Sigmoid colon (tissue), 7 donors: ENCODE data around the gene ST13. TPM values are rescaled to one million over a fixed set of nuclear protein-coding genes. Genes with fewer than 3 reads are reported as not detected.
A peak's percentile ranks its signal among the peaks of the same experiment; 100 is the strongest.

Experiments
- DNase-seq: peaks from one replicate; pipeline ENCODE4 v3.0.0-alpha.2; 2019
- H3K27ac ChIP-seq, 4 donors: fragments of 200-600 bp; sonication (generic); one replicate each; pipeline ENCODE4 v1.5.1; 2016 to 2019; ENCODE audit warnings: mild to moderate bottlenecking in 1 of 4
- H3K27me3 ChIP-seq, 3 donors: fragments of 200-600 bp; sonication (generic); one replicate each; pipeline ENCODE4 v1.5.1; 2019; ENCODE audit warnings: mild to moderate bottlenecking in 1 of 3
- H3K36me3 ChIP-seq, 4 donors: fragments of 200-600 bp; sonication (generic); one replicate each; pipeline ENCODE4 v1.5.1; 2016 to 2019
- H3K4me1 ChIP-seq, 4 donors: fragments of 200-600 bp; sonication (generic); one replicate each; pipeline ENCODE4 v1.5.1; 2017 to 2019
- H3K4me3 ChIP-seq, 4 donors: fragments of 200-600 bp; sonication (generic); one replicate each; pipeline ENCODE4 v1.5.1; 2017 to 2019; ENCODE audit warnings: mild to moderate bottlenecking in 2 of 4, moderate library complexity in 1 of 4
- H3K9me3 ChIP-seq, 4 donors: fragments of 200-600 bp in 3 of 4; sonication (generic) in 3 of 4; one replicate each; pipeline versions ENCODE4 v1.5.1 to v1.6.1; 2013 to 2019
- CTCF ChIP-seq, 4 experiments: fragments of 450-650 bp in 3 of 4; fragments of 200-600 bp in 1 of 4; IDR thresholded peaks; one replicate each; pipeline ENCODE4 v1.5.1; 2016 to 2019; ENCODE audit warnings: antibody characterized with exemption in 4 of 4, mild to moderate bottlenecking in 3 of 4, moderate library complexity in 2 of 4
- EP300 ChIP-seq, 4 donors: sonication (generic); formaldehyde crosslinking; IDR thresholded peaks; one replicate each; pipeline ENCODE4 v1.6.1; 2017; ENCODE audit warnings: antibody characterized with exemption in 4 of 4
- POLR2A ChIP-seq, 2 donors: fragments of 450-650 bp; IDR thresholded peaks; one replicate each; pipeline ENCODE4 v1.6.1; 2016; ENCODE audit warnings: antibody characterized with exemption in 2 of 2, mild to moderate bottlenecking in 2 of 2, moderate library complexity in 2 of 2
- POLR2AphosphoS5 ChIP-seq, 4 donors: sonication (generic); formaldehyde crosslinking; IDR thresholded peaks; one replicate each; pipeline ENCODE4 v1.6.1; 2017; ENCODE audit warnings: antibody characterized with exemption in 4 of 4
- WGBS, 2 donors: extraction: QIAGEN DNeasy Blood & Tissue Kit; methylation state at CpG; one replicate each; pipeline ENCODE4 v1.1.7; 2013; 5-methylcytosine and 5-hydroxymethylcytosine counted together
- intact Hi-C: fragments of 100-400 bp; cut with DNase I; formaldehyde crosslinking; loops from one replicate; pipeline ENCODE4 v1.15.1; 2023
- polyA plus RNA-seq, 3 donors: library from polyadenylated mRNA; stranded (reverse); fragments of 200-250 nt; gene quantifications; one replicate each; pipeline ENCODE4 v1.2.3, GENCODE V29; 2013
- total RNA-seq, 4 donors: library from RNA; depleted of rRNA; stranded (reverse); fragments of >200 nt; gene quantifications; one replicate each; pipeline ENCODE4 v1.1.0, GENCODE V29; 2016
- donor health status: healthy with polysubstance abuse.
- donor health status: Bipolar disorder and iron deficiency.
- donor health status: healthy.

ST13 gene
- total and polyA plus RNA-seq, 7 donors: 76.1 to 213 (median 191) TPM

DNA sequence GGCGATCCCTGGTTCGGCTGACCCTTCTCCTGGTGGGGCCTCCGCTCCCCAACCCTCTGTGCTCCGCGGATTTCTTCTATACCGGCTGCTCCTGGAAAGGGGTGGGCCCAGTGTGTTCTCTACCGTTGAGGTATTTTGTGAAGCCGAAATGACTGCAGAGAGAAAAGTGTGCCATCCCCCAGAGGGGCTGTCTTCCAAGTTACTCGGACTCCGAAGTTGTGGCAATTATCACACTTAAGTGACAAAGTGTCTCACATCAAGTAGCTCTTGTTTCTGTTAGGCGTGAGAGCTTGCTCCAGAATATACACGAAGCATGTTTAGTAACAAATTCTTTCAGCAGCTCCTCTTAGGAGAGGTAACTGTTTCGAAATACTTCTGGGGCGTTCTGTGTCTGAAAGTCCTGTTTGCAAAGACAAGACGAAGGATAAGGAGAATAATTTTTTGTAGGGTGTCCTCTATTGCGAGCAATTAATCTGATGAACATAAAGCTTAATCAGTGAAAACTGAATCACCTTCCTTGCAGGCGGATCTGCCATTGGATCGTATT is 943 bp upstream of the ST13 start:
- DNase-seq: no peak
- TF ChIP-seq EP300 (IDR thresholded peaks at IDR 0.05) (no peak), CTCF (IDR thresholded peaks at IDR 0.05) (no peak), POLR2A (IDR thresholded peaks at IDR 0.05) (no peak), POLR2AphosphoS5 (IDR thresholded peaks at IDR 0.05) (no peak)
- 2 to 5% methylated on average over 18 of the region's 18 CpGs for WGBS, 2 donors
- H3K4me1 ChIP-seq: peaks cover 0 to 47% (median 46%) of the 10 kb centered on the region in 4 donors
- H3K27ac ChIP-seq: peak overlapping the region; percentile 93 to 99 (median 96)
- intact Hi-C loops: loop anchor here (2.0 to 10.0 kb wide), 3 partner anchors 40 to 767 kb away; partner anchors contain the start of genes DESI1, RBX1, SLC25A17 and XRCC6
- peaks cover 0 to 17% (median 0%) of the 10 kb centered on the region in 4 donors for H3K36me3 ChIP-seq
- H3K27me3 ChIP-seq: no peaks in the 10 kb centered on the region
- peak overlapping the region; percentile 78 to 96 (median 84) for H3K4me3 ChIP-seq
- no peaks in the 10 kb centered on the region for H3K9me3 ChIP-seq

- H3K36me3 ChIP-seq: peaks cover 0 to 3% (median 0%) of the 10 kb centered on the region in 4 donors
- 0 to 1% methylated on average over 29 of the region's 29 CpGs for WGBS, 2 donors
- H3K9me3 ChIP-seq: no peaks in the 10 kb centered on the region
- intact Hi-C loops: loop anchor here (2.0 to 10.0 kb wide), 3 partner anchors 39 to 769 kb away; partner anchors contain the start of genes DESI1, RBX1, SLC25A17 and XRCC6
- peak overlapping the region; percentile 93 to 99 (median 96) for H3K27ac ChIP-seq
- peaks cover 0 to 54% (median 53%) of the 10 kb centered on the region in 4 donors for H3K4me1 ChIP-seq
- peak overlapping the region; percentile 78 to 96 (median 84) for H3K4me3 ChIP-seq
- no peaks in the 10 kb centered on the region for H3K27me3 ChIP-seq
- TF ChIP-seq POLR2A (IDR thresholded peaks at IDR 0.05): no peak
- TF ChIP-seq POLR2AphosphoS5 (IDR thresholded peaks at IDR 0.05): no peak
- peak; percentile 69 for DNase-seq
These were observed 393 bp downstream of the ST13 start for GRCh38 chr22:40855979-40856512.

DNA sequence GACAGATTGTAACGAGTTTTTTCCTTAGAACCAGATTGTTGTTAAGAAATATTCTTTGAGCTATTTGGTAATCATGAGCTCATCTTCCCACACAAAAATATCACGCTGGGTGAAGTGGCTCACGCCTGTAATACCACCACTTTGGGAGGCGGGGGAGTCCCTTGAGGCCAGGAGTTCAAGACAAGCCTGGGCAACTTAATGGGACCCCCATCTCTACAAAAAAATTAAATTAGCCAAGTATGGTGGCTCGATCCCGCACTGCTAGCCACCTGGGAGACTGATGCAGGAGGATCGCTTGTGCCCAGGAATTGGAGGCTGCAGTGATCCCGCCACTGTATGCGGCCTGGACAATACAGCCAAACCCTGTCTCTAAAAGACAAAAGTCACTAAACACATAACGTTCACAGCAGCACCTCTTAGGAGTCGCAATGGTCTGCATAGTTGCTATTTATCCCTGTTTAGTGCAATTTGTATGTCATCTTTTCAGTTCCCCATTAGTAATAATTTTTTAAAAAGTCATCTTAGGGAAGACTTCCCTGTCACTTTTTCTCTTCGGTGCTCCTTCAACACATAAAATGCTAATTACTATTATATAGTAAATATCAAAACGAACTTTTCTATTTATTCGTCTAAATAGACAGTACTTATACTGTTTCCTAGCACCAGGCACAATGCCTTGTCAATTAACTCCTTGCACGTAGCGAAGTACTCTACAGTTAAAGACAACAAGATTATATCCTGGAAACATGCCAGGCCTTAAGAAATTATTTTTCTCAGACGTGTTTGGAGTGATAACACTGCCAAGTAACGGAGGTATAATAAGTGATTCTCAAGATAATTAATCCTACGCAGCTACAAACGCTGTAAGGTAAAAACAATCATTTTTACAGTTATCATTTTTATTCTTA is 1.1 kb downstream of the ST13 start:
- Histone ChIP-seq H3K4me1 (peaks cover 0 to 54% (median 53%) of the 10 kb centered on the region in 4 donors), H3K4me3 (peak overlapping the region; percentile 78 to 96 (median 84)), H3K27ac (peak overlapping the region; percentile 93 to 99 (median 96)), H3K36me3 (peaks cover 0 to 2% (median 0%) of the 10 kb centered on the region in 4 donors), H3K9me3 (no peaks in the 10 kb centered on the region), H3K27me3 (no peaks in the 10 kb centered on the region)
- intact Hi-C loops: loop anchor here (5.0 to 10.0 kb wide), 2 partner anchors 38 to 769 kb away; partner anchors contain the start of genes DESI1, SLC25A17 and XRCC6
- DNase-seq: no peak
- 34 to 37% methylated on average over 20 of the region's 20 CpGs for WGBS, 2 donors
- TF ChIP-seq POLR2A (IDR thresholded peaks at IDR 0.05) (no peak), EP300 (IDR thresholded peaks at IDR 0.05) (no peak), CTCF (IDR thresholded peaks at IDR 0.05) (no peak), POLR2AphosphoS5 (IDR thresholded peaks at IDR 0.05) (no peak)

- peaks cover 0 to 54% (median 53%) of the 10 kb centered on the region in 4 donors for H3K4me1 ChIP-seq
- H3K27ac ChIP-seq: peak overlapping the region in 3 of 4 donors; percentile 35 to 99 (median 95)
These were observed 2.5 kb downstream of the ST13 start for GRCh38 chr22:40853961-40854360.

More at GRCh38 chr22:40853961-40854360, 2.5 kb downstream of the ST13 start:
- Histone ChIP-seq H3K36me3 (peaks cover 0 to 16% (median 1%) of the 10 kb centered on the region in 4 donors), H3K4me3 (peak overlapping the region in 1 of 4 donors; percentile 82), H3K9me3 (no peaks in the 10 kb centered on the region), H3K27me3 (no peaks in the 10 kb centered on the region)
- TF ChIP-seq CTCF (IDR thresholded peaks at IDR 0.05): no peak
- TF ChIP-seq POLR2A (IDR thresholded peaks at IDR 0.05): no peak
- TF ChIP-seq EP300 (IDR thresholded peaks at IDR 0.05): no peak
- TF ChIP-seq POLR2AphosphoS5 (IDR thresholded peaks at IDR 0.05): no peak
- 20 to 49% methylated on average over 3 of the region's 3 CpGs for WGBS, 2 donors
- intact Hi-C loops: loop anchor here (10.0 kb wide), 1 partner anchor 771 kb away; the partner anchor contains the start of genes DESI1 and XRCC6
- DNase-seq: no peak
